Right lobe of liver (tissue), 4 donors: ENCODE results near the gene FBLN2.

Source experiments
- POLR2A ChIP-seq: fragments of 450-650 bp; IDR thresholded peaks from one replicate; pipeline ENCODE4 v1.6.1; 2017; ENCODE audit warnings: antibody characterized with exemption, mild to moderate bottlenecking
- TF ChIP-seq, protein P1 (sequence below), 4 donors: fragments of 200-600 bp in 3 of 4; fragments of 450-650 bp in 1 of 4; IDR thresholded peaks; one replicate each; pipeline versions ENCODE4 v1.5.1 to v1.8.0; 2016 to 2022; ENCODE audit warnings: antibody characterized with exemption in 4 of 4, mild to moderate bottlenecking in 2 of 4
- donor health status: DM: no; HTN: no; CAD: no.
- donor health status: DM: no; HTN: no; CAD: no.
- donor health status: DM: no; HTN: yes; CAD: no.

DNA sequence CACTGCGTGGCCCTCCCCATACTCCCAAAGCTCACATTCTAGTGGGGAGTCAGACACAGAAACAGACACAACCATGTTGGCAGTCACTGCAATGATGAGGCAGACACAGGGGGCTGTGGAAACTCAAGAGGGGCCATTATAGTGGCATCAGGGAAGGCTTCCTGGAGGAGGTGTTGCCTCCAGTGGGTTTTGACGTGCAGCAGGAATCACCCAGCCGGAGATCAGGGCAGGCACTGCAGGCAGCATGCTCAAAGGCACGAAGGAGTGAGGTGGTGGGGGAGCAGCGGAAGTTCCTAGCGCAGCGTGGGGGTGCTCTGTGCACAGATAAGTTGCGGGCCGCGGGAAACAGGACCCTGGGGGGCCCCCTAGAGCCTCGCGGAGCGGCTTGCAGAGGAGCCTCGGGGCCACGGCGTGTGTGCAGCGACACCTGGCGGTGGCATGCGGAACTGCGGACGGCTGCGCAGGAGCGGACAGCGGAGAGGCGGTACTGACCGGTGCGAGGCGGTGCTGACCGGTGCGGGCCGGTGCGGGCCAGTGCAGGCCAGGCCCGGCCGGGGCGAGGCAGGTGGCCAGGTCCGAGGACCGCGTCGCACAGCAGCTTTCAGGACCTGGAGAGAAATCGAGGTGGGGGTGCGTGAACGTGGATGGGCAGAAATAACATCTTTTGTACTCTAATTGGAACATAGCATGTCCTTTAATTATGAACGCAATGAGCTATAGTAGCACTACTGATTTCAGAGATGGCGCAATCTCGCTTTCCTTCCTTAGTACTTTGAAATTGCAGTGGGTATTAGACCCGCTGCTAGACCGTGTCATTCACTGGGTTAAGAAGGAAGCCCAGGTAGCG, 101.5 kb downstream of the FBLN2 start:
- TF ChIP-seq, protein P1, sequence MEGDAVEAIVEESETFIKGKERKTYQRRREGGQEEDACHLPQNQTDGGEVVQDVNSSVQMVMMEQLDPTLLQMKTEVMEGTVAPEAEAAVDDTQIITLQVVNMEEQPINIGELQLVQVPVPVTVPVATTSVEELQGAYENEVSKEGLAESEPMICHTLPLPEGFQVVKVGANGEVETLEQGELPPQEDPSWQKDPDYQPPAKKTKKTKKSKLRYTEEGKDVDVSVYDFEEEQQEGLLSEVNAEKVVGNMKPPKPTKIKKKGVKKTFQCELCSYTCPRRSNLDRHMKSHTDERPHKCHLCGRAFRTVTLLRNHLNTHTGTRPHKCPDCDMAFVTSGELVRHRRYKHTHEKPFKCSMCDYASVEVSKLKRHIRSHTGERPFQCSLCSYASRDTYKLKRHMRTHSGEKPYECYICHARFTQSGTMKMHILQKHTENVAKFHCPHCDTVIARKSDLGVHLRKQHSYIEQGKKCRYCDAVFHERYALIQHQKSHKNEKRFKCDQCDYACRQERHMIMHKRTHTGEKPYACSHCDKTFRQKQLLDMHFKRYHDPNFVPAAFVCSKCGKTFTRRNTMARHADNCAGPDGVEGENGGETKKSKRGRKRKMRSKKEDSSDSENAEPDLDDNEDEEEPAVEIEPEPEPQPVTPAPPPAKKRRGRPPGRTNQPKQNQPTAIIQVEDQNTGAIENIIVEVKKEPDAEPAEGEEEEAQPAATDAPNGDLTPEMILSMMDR (IDR thresholded peaks at IDR 0.05), result peak; percentile 98 to 100 (median 100)
- no peak for TF ChIP-seq POLR2A
